Kidney epithelial cell (primary cell): ENCODE measurements around the gene LHPP. TPM values are rescaled to one million over a fixed set of nuclear protein-coding genes. Genes with fewer than 3 reads are reported as not detected.

Experiments used
- DNase-seq: peaks from one replicate; pipeline ENCODE4 v3.0.0-alpha.2; 2010; ENCODE audit warnings: low read depth
- H3K27me3 ChIP-seq: 2 replicates; pipeline ENCODE4 v1.6.0; 2011; ENCODE audit warnings: low read length; ENCODE audit not compliant: control insufficient read depth, insufficient read depth
- H3K36me3 ChIP-seq: 2 replicates; pipeline ENCODE4 v1.5.1; 2011; ENCODE audit warnings: low read length; ENCODE audit not compliant: control insufficient read depth, insufficient read depth
- H3K4me3 ChIP-seq: 2 replicates; pipeline ENCODE4 v1.5.1; 2011; ENCODE audit warnings: low read depth, mild to moderate bottlenecking, control low read depth, low read length
- total RNA-seq: library from RNA; depleted of rRNA; stranded (reverse); fragments of >200 nt; gene quantifications from 2 replicates; pipeline ENCODE4 v1.2.3, GENCODE V29; 2015
- TF ChIP-seq, protein P1 (sequence below): IDR thresholded peaks from 2 replicates; pipeline ENCODE4 v1.5.1; 2011; ENCODE audit warnings: mild to moderate bottlenecking, moderate library complexity, low read length, control low read depth, inconsistent platforms; ENCODE audit not compliant: insufficient read depth, poor library complexity, severe bottlenecking

LHPP gene
- total RNA-seq, 1 donor from 2014 or later = 6.3 TPM

DNA sequence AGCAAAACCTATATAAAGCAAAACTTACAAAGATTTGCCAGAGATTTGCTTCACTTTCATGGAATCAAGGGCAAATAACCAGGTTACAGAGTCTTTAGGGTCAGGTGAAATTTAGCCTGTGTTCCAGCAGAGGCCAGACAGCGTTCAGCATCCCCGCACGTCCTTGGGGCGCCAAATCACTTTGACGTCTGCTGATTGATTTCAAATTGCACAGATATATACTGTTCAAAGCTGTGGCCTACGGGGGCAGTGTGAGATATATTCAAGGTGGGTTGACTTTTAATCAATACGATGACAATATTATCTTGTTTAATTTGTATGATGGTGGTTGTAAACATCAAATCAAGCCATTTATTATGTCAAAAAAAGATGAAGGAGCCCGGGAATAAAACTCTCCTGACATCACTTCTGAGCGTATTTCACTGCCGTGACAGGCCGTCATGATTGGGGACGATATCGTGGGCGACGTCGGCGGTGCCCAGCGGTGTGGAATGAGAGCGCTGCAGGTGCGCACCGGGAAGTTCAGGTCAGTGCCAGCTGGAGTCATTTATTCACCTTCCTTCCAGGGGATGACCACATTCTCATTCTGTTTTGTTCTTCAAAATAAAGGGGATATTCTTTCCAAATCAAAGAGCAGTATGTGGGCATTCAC lies 55.2 kb downstream of the LHPP start:
- no peaks in the 10 kb centered on the region for H3K36me3 ChIP-seq
- TF ChIP-seq, protein P1, sequence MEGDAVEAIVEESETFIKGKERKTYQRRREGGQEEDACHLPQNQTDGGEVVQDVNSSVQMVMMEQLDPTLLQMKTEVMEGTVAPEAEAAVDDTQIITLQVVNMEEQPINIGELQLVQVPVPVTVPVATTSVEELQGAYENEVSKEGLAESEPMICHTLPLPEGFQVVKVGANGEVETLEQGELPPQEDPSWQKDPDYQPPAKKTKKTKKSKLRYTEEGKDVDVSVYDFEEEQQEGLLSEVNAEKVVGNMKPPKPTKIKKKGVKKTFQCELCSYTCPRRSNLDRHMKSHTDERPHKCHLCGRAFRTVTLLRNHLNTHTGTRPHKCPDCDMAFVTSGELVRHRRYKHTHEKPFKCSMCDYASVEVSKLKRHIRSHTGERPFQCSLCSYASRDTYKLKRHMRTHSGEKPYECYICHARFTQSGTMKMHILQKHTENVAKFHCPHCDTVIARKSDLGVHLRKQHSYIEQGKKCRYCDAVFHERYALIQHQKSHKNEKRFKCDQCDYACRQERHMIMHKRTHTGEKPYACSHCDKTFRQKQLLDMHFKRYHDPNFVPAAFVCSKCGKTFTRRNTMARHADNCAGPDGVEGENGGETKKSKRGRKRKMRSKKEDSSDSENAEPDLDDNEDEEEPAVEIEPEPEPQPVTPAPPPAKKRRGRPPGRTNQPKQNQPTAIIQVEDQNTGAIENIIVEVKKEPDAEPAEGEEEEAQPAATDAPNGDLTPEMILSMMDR = no peak
- H3K27me3 ChIP-seq = peaks cover 4% of the 10 kb centered on the region
- no peak for DNase-seq
- no peak overlapping the region for H3K4me3 ChIP-seq

DNA sequence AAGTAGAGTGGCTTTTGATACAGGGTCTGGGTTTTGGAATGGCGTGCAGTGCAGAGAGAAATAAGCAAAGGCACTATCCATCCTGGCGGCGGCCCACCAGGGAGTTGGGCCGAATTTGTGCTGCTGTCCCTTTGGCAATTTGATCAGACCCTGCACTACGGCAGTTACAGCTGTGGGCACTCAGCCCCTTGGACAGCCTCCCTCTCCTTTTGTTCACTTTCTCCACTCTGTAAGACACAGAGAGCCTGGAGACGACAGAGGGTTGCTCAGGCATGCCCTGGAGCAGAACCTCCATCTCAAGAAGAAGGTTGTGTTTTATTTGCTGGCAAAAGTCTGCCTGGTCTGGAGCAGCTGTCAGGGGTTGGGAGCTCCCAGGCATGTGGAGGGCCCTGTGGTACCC lies 55.8 kb downstream of the LHPP start:
- H3K4me3 ChIP-seq = no peak overlapping the region
- TF ChIP-seq, protein P1 = no peak
- H3K36me3 ChIP-seq = no peaks in the 10 kb centered on the region
- H3K27me3 ChIP-seq = peaks cover 4% of the 10 kb centered on the region
- no peak for DNase-seq

DNA sequence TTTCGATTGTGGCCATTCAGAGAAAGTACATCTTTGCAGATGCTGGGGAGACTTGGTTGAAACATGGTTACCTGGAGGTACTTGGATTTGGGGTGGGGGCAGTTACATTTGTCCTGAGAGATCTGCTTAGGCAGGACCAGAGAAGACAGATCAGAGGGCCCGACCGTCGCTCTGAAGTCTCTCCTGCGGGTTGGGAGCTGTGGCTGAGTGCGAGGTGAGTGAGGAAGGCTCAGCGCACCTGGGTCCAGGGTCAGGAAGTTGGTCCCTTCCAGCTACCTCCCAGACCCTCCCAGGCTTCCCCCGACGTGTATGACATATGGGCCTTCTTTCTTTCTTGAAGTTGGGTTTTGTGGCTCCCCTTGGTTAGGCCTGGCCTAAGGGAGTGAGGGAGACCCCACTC lies 56.3 kb downstream of the LHPP start:
- Histone ChIP-seq H3K27me3 (peaks cover 4% of the 10 kb centered on the region), H3K36me3 (no peaks in the 10 kb centered on the region), H3K4me3 (no peak overlapping the region)
- DNase-seq = no peak
- TF ChIP-seq, protein P1 = no peak

DNA sequence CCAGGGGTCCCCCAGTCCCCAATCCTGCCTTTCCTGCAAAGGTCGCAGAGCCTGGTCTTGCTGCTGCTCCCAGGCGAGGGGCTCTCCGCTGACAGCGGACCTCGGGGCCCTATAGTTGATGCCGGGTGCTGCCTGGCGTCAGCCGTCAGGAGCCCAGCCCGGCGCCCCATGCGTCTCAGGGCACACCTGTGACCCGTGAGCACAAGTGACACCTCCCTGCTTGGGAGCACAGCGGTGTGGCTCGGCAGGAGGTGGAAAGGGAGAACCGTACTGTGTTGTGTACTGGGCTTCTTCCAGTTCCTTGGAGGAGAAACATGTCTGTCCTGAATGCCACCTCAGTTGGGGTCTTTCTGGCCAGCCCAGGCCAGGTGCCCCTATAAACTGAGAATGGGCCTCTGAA lies 56.7 kb downstream of the LHPP start:
- no peak overlapping the region for H3K4me3 ChIP-seq
- DNase-seq = no peak
- H3K27me3 ChIP-seq = peaks cover 5% of the 10 kb centered on the region
- H3K36me3 ChIP-seq = no peaks in the 10 kb centered on the region
- TF ChIP-seq, protein P1 = no peak

DNA sequence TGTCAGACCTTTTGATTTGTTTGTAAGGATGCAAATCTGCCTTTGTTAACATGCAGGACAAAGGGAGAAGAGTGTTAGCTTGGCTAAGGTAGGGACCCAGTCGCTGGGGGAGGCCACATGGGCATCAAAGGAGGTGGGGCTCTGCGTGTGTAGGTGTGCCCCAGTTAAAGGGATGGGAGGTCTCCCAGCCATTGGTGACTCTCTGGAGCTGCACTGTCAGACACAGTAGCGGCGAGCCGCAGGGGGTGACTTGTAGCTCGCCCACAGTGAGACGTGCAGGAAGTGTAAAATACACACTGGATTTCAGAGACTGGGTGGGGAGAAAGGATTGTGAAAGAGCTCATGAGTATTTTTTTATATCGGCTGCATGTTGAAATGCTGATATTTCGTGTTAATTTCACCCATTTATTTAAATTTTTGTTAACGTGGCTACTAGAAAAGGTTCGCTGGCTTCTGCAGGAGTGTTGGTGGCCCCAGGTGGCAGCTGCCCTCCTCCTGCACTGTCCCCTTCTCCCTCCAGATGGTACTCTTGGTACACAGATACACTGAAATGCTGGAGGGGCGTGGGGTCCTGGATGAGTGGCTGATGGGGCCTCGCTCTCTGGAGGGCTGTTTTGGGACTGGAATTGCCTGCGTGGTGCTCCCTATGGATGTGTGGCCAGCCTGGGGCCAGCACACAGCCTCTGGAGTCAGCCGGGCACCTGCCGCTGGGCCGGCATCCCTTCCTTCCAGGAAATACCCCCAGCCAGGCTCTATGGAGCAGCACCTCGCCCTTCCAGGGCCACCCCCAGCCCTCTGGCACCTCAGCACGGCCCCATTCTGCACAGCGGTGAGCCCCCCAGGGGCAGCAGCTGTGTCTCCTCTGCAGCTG lies 59.2 kb downstream of the LHPP start:
- H3K36me3 ChIP-seq = no peaks in the 10 kb centered on the region
- TF ChIP-seq, protein P1 = no peak
- DNase-seq = no peak
- H3K27me3 ChIP-seq = peaks cover 3% of the 10 kb centered on the region
- H3K4me3 ChIP-seq = no peak overlapping the region
